ENCODE measurements around the gene PPP1R3D.
"Not testable (repeated sequence)": the region's sequence is repeated elsewhere in the genome, so short reads cannot be mapped to it uniquely, and the experiment has no call there.

Gene PPP1R3D

GRCh38 chr20:59940129-59940955 lies at the start of gene PPP1R3D, which contains the start of gene FAM217B:
PPP1R3D (minus strand) TSS chr20:59940305; CDS start chr20:59939931, 374 bp downstream.
FAM217B (plus strand) TSS chr20:59940389; CDS start chr20:59943944, 3,555 bp downstream.
- DNase-seq (ENCODE audit: low spot score) = peak; percentile 96

GRCh38 chr20:59988141-59988540 lies 48.0 kb upstream of the PPP1R3D start:
- DNase-seq (ENCODE audit: low spot score) = peak; percentile 95

GRCh38 chr20:59987135-59987534 lies 47.0 kb upstream of the PPP1R3D start:
- DNase-seq (ENCODE audit: low spot score) = no peak

- no peak for DNase-seq (ENCODE audit: low spot score)
Observed at GRCh38 chr20:59985864-59986263, 45.8 kb upstream of the PPP1R3D start.

- DNase-seq (ENCODE audit: low spot score) = no peak
Observed at GRCh38 chr20:59985164-59985563, 45.1 kb upstream of the PPP1R3D start.

- no peak for DNase-seq (ENCODE audit: low spot score)
Observed at GRCh38 chr20:59984541-59984940, 44.4 kb upstream of the PPP1R3D start.

- no peak for DNase-seq (ENCODE audit: low spot score)
Observed at GRCh38 chr20:59983076-59983475, 43.0 kb upstream of the PPP1R3D start.

- no peak for DNase-seq (ENCODE audit: low spot score)
Observed at GRCh38 chr20:59977086-59977485, 37.0 kb upstream of the PPP1R3D start.

- no peak for DNase-seq (ENCODE audit: low spot score)
Observed at GRCh38 chr20:59976156-59976782, 36.2 kb upstream of the PPP1R3D start.

GRCh38 chr20:59972037-59972801 lies 32.1 kb upstream of the PPP1R3D start:
- no peak for DNase-seq (ENCODE audit: low spot score)

GRCh38 chr20:59971428-59971827 lies 31.3 kb upstream of the PPP1R3D start:
- DNase-seq (ENCODE audit: low spot score) = no peak

GRCh38 chr20:59966428-59966827 lies 26.3 kb upstream of the PPP1R3D start:
- DNase-seq (ENCODE audit: low spot score) = no peak

GRCh38 chr20:59962155-59962554 lies 22.1 kb upstream of the PPP1R3D start:
- no peak for DNase-seq (ENCODE audit: low spot score)

GRCh38 chr20:59961423-59961822 lies 21.3 kb upstream of the PPP1R3D start:
- DNase-seq (ENCODE audit: low spot score) = no peak

GRCh38 chr20:59958626-59959025 lies 18.5 kb upstream of the PPP1R3D start:
- no peak for DNase-seq (ENCODE audit: low spot score)

GRCh38 chr20:59958123-59958522 lies 18.0 kb upstream of the PPP1R3D start, which contains the start of gene CDH26:
CDH26 (plus strand) TSS chr20:59958423; CDS start chr20:59958727, 304 bp downstream.
- DNase-seq (ENCODE audit: low spot score) = no peak

- not testable (repeated sequence) for DNase-seq (ENCODE audit: low spot score)
Observed at GRCh38 chr20:59957568-59957967, 17.5 kb upstream of the PPP1R3D start.

- DNase-seq (ENCODE audit: low spot score) = peak; percentile 26
Observed at GRCh38 chr20:59955131-59955796, 15.2 kb upstream of the PPP1R3D start.

- DNase-seq (ENCODE audit: low spot score) = no peak
Observed at GRCh38 chr20:59954718-59955117, 14.6 kb upstream of the PPP1R3D start.

GRCh38 chr20:59949911-59950310 lies 9.8 kb upstream of the PPP1R3D start:
- no peak for DNase-seq (ENCODE audit: low spot score)

GRCh38 chr20:59948828-59949720 lies 9.0 kb upstream of the PPP1R3D start:
- peak; percentile 58 for DNase-seq (ENCODE audit: low spot score)
